ENCODE data around the gene OR52D1.

OR52D1 gene

DNA sequence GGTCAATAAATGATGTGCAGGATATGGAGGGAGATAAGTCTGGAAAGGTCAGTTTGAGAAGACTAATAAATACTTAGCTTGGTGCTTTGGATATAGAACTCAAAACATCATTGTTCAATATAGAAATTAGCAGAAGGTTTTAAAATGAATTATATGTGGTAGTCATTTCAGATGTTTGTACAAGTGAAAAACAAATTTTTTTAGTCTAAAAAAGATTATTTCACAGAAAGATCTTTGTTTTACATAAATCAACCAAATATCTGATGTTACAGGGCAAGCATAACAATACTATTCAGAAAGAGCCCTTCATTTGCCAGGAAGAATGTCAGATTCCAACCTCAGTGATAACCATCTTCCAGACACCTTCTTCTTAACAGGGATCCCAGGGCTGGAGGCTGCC, at the start of gene OR52D1:
TSS of gene OR52D1 (plus strand) at position 301 of the 400 bp plus-strand sequence. CDS start at position 323, 22 bp downstream.
- no peak within 1 kb of the TSS for H3K27ac ChIP-seq
- no peak for TF ChIP-seq ZFX (IDR thresholded peaks at IDR 0.05)
- TF ChIP-seq, protein P1, sequence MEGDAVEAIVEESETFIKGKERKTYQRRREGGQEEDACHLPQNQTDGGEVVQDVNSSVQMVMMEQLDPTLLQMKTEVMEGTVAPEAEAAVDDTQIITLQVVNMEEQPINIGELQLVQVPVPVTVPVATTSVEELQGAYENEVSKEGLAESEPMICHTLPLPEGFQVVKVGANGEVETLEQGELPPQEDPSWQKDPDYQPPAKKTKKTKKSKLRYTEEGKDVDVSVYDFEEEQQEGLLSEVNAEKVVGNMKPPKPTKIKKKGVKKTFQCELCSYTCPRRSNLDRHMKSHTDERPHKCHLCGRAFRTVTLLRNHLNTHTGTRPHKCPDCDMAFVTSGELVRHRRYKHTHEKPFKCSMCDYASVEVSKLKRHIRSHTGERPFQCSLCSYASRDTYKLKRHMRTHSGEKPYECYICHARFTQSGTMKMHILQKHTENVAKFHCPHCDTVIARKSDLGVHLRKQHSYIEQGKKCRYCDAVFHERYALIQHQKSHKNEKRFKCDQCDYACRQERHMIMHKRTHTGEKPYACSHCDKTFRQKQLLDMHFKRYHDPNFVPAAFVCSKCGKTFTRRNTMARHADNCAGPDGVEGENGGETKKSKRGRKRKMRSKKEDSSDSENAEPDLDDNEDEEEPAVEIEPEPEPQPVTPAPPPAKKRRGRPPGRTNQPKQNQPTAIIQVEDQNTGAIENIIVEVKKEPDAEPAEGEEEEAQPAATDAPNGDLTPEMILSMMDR (conservative IDR thresholded peaks at IDR 0.05) = no peak

DNA sequence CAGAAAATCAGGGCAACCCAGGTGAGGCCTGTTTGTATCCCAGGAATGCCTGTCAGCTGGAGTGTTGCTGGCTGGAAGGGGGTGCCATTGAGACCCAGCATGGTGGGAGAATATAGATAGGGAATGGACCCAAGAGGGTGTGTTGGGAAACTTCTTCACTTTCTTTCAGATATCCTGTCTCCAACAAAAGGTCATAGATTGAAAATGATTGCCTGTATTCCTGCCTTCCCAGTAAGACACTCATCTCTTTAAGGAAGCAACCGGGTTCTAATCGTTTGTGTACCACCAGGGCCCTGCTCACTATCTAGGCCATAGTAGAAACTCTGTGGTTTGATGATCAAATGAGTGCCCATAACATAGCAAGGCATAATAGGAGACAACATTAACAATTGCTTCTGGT, 47.1 kb upstream of the OR52D1 start, which contains the start of gene OR51I1:
TSS of gene OR51I1 (minus strand) at position 101 of the 400 bp plus-strand sequence. CDS start at position 101, 0 bp downstream.
- TF ChIP-seq, protein P1 (conservative IDR thresholded peaks at IDR 0.05) = no peak
- no peak for TF ChIP-seq ZFX (IDR thresholded peaks at IDR 0.05)
- no peak within 1 kb of the TSS for H3K27ac ChIP-seq

DNA sequence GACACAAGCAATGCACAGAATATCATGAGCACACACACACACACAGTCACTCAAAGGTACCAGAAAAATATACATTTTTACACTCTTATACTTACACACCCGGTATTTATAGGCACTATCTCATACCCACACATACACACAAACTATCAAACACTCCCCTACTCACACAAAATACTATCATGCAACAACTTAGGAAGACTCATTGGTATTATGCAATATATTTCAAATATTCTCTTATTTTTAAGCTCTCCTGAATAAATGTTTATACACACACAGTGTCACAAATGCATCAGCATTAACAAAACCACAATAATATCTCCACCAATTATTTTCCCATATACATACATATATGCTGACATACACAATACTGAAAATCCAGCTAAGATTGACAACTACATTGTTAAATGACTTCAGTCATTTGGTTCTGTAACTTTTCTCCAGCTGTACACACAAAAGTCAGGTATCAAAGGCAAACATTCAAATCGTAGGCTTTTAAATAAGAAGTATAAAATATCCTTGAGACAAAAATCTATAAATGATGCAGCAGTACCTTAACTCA, 44.6 kb upstream of the OR52D1 start:
- TF ChIP-seq, protein P1 (conservative IDR thresholded peaks at IDR 0.05) = no peak
- TF ChIP-seq ZFX (IDR thresholded peaks at IDR 0.05) = no peak
- no peak overlapping the region for H3K27ac ChIP-seq

DNA sequence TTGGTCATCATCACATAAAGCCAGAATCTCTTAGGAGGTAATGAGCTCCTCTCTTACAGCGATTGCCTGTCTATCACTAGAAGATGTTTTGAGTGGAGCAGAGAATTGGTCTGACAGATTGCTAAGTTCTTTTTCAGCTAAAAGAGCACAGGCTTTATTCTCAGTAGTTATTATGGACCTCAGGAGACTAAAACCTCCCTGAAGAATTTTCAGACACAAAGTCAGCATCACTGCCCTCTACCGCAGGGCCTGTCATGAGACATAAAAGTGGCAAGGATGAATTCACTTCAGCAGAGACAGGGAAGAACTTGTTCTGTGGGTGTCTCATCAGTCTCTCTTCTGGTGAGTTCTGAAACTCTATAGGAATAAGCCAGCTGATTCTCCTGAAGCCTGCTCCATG, 39.5 kb upstream of the OR52D1 start, which contains the start of gene OR51I2:
TSS of gene OR51I2 (plus strand) at position 301 of the 400 bp plus-strand sequence. CDS start 4,166 bp downstream, outside the sequence.
- no peak within 1 kb of the TSS for H3K27ac ChIP-seq
- TF ChIP-seq ZFX (IDR thresholded peaks at IDR 0.05) = no peak
- TF ChIP-seq, protein P1 (conservative IDR thresholded peaks at IDR 0.05) = no peak

DNA sequence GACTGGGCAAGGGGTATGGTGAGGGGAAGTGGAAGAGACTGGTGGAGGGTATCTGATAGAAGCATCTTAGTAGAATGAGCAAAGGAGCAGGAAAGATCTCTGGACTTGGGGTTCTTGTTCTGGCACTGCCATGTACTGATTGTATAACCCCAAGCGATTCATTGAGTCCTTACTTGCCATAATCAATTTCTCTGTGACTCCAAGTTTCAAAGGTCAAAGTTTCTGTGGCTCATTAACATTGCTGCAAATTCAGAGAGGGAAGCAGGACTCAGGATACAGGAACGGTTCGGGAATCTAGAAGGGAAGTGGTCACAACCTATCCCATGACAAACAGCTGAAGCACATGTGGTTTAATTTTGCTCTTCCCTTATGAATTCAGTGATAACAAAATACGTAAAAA, 39.1 kb upstream of the OR52D1 start:
- TF ChIP-seq ZFX (IDR thresholded peaks at IDR 0.05) = no peak
- TF ChIP-seq, protein P1 (conservative IDR thresholded peaks at IDR 0.05) = no peak
- no peak overlapping the region for H3K27ac ChIP-seq

DNA sequence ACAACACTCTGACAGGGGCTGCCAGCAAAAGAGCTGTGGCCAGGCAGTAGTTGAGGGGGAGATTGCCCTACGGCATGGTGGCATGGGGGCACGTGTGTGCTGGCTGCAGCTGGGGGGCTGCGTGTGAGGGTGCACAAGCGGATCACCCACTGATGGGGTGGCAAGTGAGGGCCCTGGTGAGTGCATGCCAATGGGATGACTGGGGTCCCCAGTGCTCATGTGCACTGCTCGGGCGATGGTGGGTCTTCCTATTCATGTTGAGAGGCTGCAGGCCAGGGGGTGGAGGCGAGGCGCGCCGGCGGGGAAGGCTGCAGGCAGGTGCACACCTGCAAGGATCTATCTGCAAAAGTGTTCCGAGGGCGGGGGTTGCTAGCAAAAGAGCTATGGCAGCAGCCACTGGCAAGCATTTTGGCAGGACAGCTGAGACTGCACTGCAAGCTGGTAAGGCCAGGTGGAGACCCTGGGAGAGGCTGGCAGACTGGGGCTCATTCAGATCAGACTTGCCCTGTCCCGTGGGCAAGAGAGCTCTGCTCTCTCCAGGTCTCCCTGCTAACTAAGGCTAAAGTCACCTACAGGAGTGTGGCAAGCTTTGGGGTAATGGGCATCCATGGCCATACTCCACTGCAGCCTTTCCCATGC, 27.4 kb upstream of the OR52D1 start:
- no peak for TF ChIP-seq ZFX (IDR thresholded peaks at IDR 0.05)
- TF ChIP-seq, protein P1 (conservative IDR thresholded peaks at IDR 0.05) = no peak
- H3K27ac ChIP-seq = no peak overlapping the region

DNA sequence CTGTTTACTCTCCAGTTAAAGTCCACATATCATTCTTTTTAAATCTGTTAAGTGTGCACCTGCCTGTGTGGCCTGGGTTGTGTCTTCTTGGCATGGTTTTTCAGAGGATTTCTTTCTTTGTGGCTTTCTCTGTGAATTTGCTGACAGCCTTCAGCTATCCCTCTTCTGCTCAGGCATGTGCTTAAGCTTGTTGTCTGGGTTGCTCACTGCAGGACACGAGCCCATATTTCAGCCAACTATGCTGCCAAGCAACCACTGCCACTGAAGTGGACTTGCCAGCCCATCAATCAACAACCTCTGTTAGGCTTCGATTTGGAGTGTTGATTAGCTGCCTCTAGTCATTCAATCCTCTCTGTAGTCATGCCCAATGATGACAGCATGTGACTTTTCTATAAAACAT, 21.0 kb upstream of the OR52D1 start:
- no peak overlapping the region for H3K27ac ChIP-seq
- no peak for TF ChIP-seq ZFX (IDR thresholded peaks at IDR 0.05)
- TF ChIP-seq, protein P1 (conservative IDR thresholded peaks at IDR 0.05) = no peak

All from C4-2B (cell line).